Esophagus (tissue), 2 donors: ENCODE data around the gene ATN1. TPM values are rescaled to one million over a fixed set of nuclear protein-coding genes. Genes with fewer than 3 reads are reported as not detected.

Source experiments
- H3K27ac ChIP-seq, 2 donors: one replicate each; pipeline ENCODE4 v1.5.1; 2013; ENCODE audit warnings: low read depth in 2 of 2, mild to moderate bottlenecking in 2 of 2, inconsistent platforms in 1 of 2, low read length in 1 of 2, moderate library complexity in 1 of 2
- H3K27me3 ChIP-seq, 2 donors: one replicate each; pipeline ENCODE4 v1.6.1; 2013; ENCODE audit warnings: low read length in 2 of 2, control low read depth in 1 of 2, mild to moderate bottlenecking in 1 of 2; ENCODE audit not compliant: insufficient read depth in 2 of 2, control insufficient read depth in 1 of 2
- H3K36me3 ChIP-seq, 2 donors: one replicate each; pipeline ENCODE4 v1.6.1; 2013; ENCODE audit warnings: low read length in 1 of 2; ENCODE audit not compliant: control insufficient read depth in 2 of 2, insufficient read depth in 2 of 2
- H3K4me1 ChIP-seq, 2 donors: one replicate each; pipeline ENCODE4 v1.6.1; 2013; ENCODE audit warnings: low read length in 1 of 2; ENCODE audit not compliant: control insufficient read depth in 2 of 2, insufficient read depth in 2 of 2
- H3K4me3 ChIP-seq, 2 donors: one replicate each; pipeline ENCODE4 v1.5.1; 2013; ENCODE audit warnings: low read length in 2 of 2, mild to moderate bottlenecking in 2 of 2, low read depth in 1 of 2, moderate library complexity in 1 of 2
- H3K9me3 ChIP-seq, 2 donors: one replicate each; pipeline ENCODE4 v1.6.1; 2013; ENCODE audit warnings: mild to moderate bottlenecking in 2 of 2, low read depth in 1 of 2, low read length in 1 of 2, moderate library complexity in 1 of 2; ENCODE audit not compliant: control insufficient read depth in 2 of 2, insufficient read depth in 1 of 2
- WGBS, 2 donors: extraction: QIAGEN DNeasy Blood & Tissue Kit; methylation state at CpG; one replicate each; pipeline ENCODE4 v1.1.7; 2013; 5-methylcytosine and 5-hydroxymethylcytosine counted together
- polyA plus RNA-seq, 2 donors: library from polyadenylated mRNA; stranded (reverse); fragments of 200-250 nt; gene quantifications; one replicate each; pipeline ENCODE4 v1.2.3, GENCODE V29; 2013
- donor health status: healthy with polysubstance abuse.
- donor health status: Bipolar disorder and iron deficiency.

ATN1 gene
- polyA plus RNA-seq, 2 donors: 34.9 to 63.5 TPM

DNA sequence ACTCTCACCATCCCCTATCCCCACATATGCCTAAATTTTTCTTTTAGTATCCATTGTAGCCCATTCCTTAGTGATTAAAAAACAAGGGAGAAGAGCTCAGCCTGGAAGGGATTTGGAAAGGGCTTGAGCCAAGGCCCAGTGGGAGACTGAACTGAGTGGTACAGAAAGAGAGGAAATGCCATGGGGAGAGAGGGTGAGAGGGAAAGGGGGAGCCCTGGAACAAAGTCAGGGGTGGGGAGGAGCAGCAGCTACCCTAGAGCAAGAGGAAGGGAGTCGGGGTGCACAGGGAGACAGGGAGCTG lies 2.6 kb upstream of the ATN1 start:
- no peak overlapping the region for H3K4me3 ChIP-seq
- peak overlapping the region; percentile 94 to 98 for H3K27ac ChIP-seq
- H3K27me3 ChIP-seq: no peaks in the 10 kb centered on the region
- 20 to 50% methylated on average over 1 of the region's 1 CpG for WGBS, 2 donors
- H3K36me3 ChIP-seq: no peaks in the 10 kb centered on the region
- H3K4me1 ChIP-seq: peaks cover 0 to 26% of the 10 kb centered on the region in 2 donors
- no peaks in the 10 kb centered on the region for H3K9me3 ChIP-seq

DNA sequence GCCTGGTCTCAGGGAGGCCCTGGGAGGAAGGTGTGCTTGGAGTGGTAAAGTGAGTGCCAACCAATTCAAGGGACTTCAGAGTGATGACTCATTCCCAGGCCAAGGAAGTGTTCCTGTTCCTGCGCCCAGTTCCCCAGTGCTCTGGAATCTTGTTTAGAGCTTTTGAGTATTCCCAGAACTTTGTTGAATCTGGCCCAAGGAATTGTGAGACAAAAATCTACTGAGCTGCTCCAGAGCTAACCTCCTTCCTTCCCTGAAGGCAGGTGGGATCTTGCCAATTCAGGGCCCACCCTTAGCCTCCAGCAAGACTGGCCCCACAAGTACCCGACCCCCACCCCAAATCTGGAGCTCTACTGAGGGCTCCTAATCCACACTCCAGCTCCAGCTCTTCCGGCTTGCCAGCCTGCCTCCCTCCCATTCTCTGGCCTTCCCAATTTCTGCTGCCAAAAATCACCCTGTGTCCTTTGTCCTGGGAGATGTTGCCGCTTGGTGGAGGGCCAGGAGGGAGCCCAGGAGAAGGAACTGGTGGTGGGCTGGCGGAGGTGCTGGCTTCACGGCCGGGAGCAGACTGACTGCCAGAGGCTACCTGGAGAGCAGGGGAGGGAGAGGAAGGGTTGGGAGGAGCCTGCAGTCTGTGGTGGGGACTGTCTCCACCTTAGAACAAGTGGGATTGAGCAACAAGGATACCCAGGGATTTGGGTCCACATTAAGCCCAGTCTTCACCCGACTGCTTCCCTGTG lies 2.0 kb upstream of the ATN1 start:
- Histone ChIP-seq H3K36me3 (no peaks in the 10 kb centered on the region), H3K4me3 (peak overlapping the region; percentile 17 to 28), H3K4me1 (peaks cover 0 to 26% of the 10 kb centered on the region in 2 donors), H3K9me3 (no peaks in the 10 kb centered on the region), H3K27ac (peak overlapping the region; percentile 94 to 98), H3K27me3 (no peaks in the 10 kb centered on the region)
- 20 to 21% methylated on average over 8 of the region's 8 CpGs for WGBS, 2 donors

DNA sequence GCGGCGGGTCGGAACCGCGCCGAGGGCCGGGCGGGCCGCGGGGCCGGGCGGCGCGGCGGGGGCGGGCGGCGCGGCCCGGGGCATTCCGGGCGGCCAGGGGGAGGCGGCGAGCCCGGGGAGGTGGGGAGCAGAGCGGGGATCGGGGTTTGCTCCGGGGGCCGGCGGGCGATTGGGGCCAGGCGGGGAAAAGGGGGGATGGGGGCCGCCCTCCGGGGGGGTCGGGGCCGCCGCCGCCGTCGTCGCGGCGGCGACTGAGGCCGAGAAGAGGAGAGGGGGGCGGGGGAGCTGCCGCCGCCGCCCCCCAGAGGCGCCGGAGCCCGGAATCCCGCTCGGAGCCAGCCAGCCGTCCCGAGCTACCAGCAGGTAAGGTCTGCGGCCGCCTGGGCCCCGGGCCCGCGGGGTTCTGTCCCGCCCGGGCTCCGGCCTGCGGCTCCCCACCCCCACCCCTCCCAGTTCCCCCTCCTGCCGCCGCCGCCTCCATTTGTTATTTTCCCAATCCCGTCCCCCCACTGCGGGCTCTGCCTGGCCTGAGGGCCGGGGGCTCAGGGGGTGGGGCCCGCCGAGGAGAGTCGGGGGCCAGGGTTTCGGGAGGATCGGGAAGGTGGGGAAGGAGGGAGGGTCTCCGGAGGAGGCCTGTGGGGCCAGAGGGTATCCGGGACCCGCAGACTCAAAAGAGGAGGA lies 403 bp downstream of the ATN1 start:
- no peaks in the 10 kb centered on the region for H3K9me3 ChIP-seq
- WGBS, 2 donors: 0 to 1% methylated on average over 16 to 79 of the region's 79 CpGs
- no peaks in the 10 kb centered on the region for H3K36me3 ChIP-seq
- peak overlapping the region; percentile 94 to 98 for H3K27ac ChIP-seq
- H3K27me3 ChIP-seq: no peaks in the 10 kb centered on the region
- peaks cover 0 to 26% of the 10 kb centered on the region in 2 donors for H3K4me1 ChIP-seq
- H3K4me3 ChIP-seq: peak overlapping the region; percentile 66 to 97

GRCh38 chr12:6928703-6929407 lies 1.1 kb downstream of the ATN1 start:
- H3K4me1 ChIP-seq: peaks cover 0 to 26% of the 10 kb centered on the region in 2 donors
- WGBS, 2 donors: 8 to 11% methylated on average over 19 of the region's 19 CpGs

DNA sequence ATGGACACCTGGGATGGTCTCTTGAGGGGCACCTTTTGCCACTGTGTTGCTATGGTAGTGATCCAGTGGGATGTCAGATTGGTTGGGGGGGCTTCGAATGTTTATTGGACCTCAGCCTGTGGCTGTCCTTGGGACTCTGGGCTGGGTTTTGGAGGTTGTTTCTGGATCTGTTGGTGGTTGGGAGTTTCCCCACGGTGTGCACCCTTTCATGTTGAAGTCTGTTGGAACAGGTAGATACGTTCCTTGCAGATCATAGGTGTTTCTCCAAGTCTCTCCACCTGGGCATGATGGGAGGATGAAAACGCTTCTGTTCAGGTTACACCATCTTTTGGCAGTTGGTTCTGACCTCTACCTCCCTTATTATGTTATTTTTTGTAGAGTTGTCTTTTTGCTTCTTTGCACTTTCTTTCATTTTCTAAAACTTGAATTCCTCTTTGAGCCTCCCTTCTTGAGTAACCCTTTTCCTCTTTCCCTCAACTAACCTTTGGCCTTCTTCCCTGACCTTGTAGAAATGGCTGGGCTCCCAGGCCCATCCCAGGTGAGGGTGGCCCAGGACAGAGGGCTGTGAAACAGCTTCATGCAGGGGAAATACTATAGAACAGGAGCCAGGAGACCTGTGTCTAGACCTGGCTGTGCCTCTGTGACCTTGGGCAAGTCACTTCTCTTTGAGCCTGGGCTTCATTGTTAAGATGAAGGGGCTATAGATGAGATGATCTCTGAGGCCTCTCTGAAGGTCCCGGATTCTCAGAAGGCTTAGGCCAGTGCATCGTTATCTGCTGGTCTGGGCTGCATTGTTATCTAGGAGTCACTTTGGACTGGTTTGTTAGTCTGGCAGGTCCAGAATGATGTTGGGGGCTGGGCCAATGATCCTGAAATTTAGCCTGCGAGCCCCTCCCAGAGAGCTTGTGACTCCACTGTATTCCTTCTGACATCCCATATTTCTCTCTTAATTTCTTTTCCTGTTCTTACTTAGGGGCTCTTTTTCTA lies 2.0 kb downstream of the ATN1 start:
- no peaks in the 10 kb centered on the region for H3K27me3 ChIP-seq
- WGBS, 2 donors: 36 to 45% methylated on average over 7 of the region's 7 CpGs
- peaks cover 0 to 6% of the 10 kb centered on the region in 2 donors for H3K36me3 ChIP-seq
- H3K4me1 ChIP-seq: peaks cover 0 to 22% of the 10 kb centered on the region in 2 donors
- H3K4me3 ChIP-seq: peak overlapping the region; percentile 66 to 97
- H3K9me3 ChIP-seq: no peaks in the 10 kb centered on the region
- peak overlapping the region; percentile 94 to 98 for H3K27ac ChIP-seq

More at GRCh38 chr12:6928703-6929407, 1.1 kb downstream of the ATN1 start:
- no peaks in the 10 kb centered on the region for H3K27me3 ChIP-seq
- peak overlapping the region; percentile 94 to 98 for H3K27ac ChIP-seq
- H3K9me3 ChIP-seq: no peaks in the 10 kb centered on the region
- H3K36me3 ChIP-seq: peaks cover 0 to under 1% of the 10 kb centered on the region in 2 donors
- H3K4me3 ChIP-seq: peak overlapping the region; percentile 66 to 97

- 43 to 56% methylated on average over 1 of the region's 1 CpG for WGBS, 2 donors
- no peaks in the 10 kb centered on the region for H3K9me3 ChIP-seq
Observed at GRCh38 chr12:6932766-6933165, 5.0 kb downstream of the ATN1 start.

GRCh38 chr12:6934110-6934509 lies 6.4 kb downstream of the ATN1 start:
- peaks cover 3 to 21% of the 10 kb centered on the region in 2 donors for H3K36me3 ChIP-seq

More at GRCh38 chr12:6932766-6933165, 5.0 kb downstream of the ATN1 start:
- Histone ChIP-seq H3K27me3 (no peaks in the 10 kb centered on the region), H3K36me3 (peaks cover 3 to 21% of the 10 kb centered on the region in 2 donors), H3K4me3 (no peak overlapping the region), H3K27ac (no peak overlapping the region), H3K4me1 (peaks cover 0 to 12% of the 10 kb centered on the region in 2 donors)

GRCh38 chr12:6935371-6936193 lies 7.8 kb downstream of the ATN1 start:
- Histone ChIP-seq H3K27me3 (no peaks in the 10 kb centered on the region), H3K27ac (no peak overlapping the region), H3K4me1 (peaks cover 0 to 6% of the 10 kb centered on the region in 2 donors), H3K4me3 (no peak overlapping the region), H3K36me3 (peaks cover 3 to 22% of the 10 kb centered on the region in 2 donors), H3K9me3 (no peaks in the 10 kb centered on the region)
- 60 to 69% methylated on average over 14 of the region's 14 CpGs for WGBS, 2 donors

More at GRCh38 chr12:6934110-6934509, 6.4 kb downstream of the ATN1 start:
- Histone ChIP-seq H3K4me3 (no peak overlapping the region), H3K4me1 (peaks cover 0 to 13% of the 10 kb centered on the region in 2 donors), H3K27me3 (no peaks in the 10 kb centered on the region), H3K9me3 (no peaks in the 10 kb centered on the region), H3K27ac (peak overlapping the region in 1 of 2 donors; percentile 1)
- WGBS, 2 donors: 45 to 46% methylated on average over 8 of the region's 8 CpGs
